ENCODE data around the gene ZIC5.

Gene ZIC5

GRCh38 chr13:99977912-99978798, 6.6 kb upstream of the ZIC5 start:
- DNase-seq (ENCODE audit: low read depth, low spot score), result no peak

DNA sequence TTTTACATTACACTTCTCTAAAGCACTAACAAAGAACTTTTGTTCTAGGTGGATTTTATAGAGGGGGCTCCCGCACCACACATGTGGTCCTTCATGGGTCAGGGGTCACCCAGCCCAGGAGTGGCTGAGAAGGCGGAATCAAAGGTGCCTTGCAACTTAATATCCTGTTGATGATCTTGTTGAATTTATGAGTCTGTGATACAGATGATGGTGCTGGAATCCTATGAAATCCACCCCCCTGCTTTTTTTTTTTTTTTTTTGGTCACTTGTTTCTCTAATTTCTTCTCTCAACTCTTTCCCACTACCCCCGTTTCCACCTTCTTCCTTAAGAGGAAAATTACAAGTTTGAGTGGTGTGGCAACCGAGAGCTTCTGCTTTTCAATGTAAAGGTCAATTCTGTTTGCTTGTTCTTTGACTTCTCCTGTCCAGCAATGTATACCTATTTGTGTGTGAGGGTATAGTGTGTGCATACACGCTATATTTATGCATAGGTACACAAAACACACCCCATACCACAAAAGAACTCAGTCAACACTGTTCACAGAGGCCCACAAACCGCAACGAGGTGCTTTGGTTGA, 5.9 kb upstream of the ZIC5 start:
- no peak for DNase-seq (ENCODE audit: low read depth, low spot score)
- H3K27ac ChIP-seq, result no peak overlapping the region

More at GRCh38 chr13:99977912-99978798, 6.6 kb upstream of the ZIC5 start:
- no peak overlapping the region for H3K27ac ChIP-seq

GRCh38 chr13:99976575-99976974, 5.0 kb upstream of the ZIC5 start:
- H3K27ac ChIP-seq, result no peak overlapping the region
- no peak for DNase-seq (ENCODE audit: low read depth, low spot score)

GRCh38 chr13:99975626-99976025, 4.1 kb upstream of the ZIC5 start:
- H3K27ac ChIP-seq, result no peak overlapping the region
- no peak for DNase-seq (ENCODE audit: low read depth, low spot score)

GRCh38 chr13:99974939-99975561, 3.5 kb upstream of the ZIC5 start:
- no peak for DNase-seq (ENCODE audit: low read depth, low spot score)
- H3K27ac ChIP-seq, result no peak overlapping the region

DNA sequence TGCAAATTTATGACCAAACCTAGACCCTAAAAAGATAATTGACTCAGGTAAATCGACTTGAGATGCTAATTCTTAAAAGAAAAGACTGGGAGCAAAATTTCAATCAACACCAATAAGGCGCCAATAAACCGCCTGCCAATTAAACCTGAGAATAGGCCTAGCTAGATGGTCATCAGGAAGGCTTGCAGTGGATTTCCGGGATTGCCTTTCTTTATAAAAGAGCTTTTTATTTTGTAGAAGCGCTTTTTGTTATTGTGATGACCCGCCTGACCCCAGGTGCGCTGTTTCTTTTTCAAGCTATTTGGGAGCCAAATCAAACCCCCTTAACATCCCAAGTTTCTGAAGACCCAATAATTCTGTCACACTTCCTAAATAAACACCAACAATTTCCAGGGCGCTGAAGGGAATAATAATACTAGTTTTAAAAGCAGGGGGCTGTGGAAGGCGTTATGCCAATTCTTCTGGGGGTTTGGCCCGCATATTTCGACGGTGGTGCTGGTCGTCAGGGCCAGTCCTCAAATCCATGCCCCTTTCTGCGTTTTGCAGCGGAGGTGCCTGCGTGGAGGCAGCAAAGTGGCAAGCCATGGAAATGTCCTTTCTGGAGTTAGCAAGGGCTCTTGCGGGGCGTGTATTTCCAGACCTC, 2.9 kb upstream of the ZIC5 start:
- no peak overlapping the region for H3K27ac ChIP-seq
- DNase-seq (ENCODE audit: low read depth, low spot score), result no peak

- no peak overlapping the region for H3K27ac ChIP-seq
- no peak for DNase-seq (ENCODE audit: low read depth, low spot score)
Observed at GRCh38 chr13:99973808-99974185, 2.2 kb upstream of the ZIC5 start.

DNA sequence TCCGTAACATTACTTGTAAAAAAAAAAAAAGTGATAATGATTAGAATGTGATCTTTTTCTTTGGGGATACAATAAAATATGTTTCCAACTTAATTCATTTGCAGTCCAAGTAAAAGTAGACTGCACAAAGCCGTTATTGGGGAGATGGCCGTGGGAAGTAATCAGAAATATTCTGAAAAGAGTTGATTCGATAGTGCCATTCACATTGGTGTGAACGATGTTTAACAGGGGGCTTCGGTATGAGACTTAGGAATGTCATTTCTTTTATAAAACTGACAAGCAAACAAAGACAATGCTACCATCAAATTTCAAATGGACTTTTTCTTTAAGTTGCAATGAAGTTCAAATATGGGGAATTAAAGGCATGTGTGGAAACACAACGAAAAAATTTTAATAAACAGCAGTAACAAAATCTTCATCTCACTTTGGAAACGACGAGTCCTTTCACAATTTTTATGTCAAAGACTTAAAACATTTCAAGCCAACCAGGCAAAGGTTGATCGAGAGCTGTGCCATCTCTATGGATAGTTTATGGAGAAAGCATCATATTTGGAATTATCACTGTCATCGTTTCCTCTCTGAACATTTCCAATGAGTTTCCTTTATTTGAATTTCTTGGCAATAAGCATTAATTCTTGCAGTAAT, 1.7 kb upstream of the ZIC5 start:
- no peak for DNase-seq (ENCODE audit: low read depth, low spot score)
- H3K27ac ChIP-seq, result no peak overlapping the region

GRCh38 chr13:99972190-99972731, 694 bp upstream of the ZIC5 start:
- H3K27ac ChIP-seq, result no peak overlapping the region
- no peak for DNase-seq (ENCODE audit: low read depth, low spot score)

- no peak overlapping the region for H3K27ac ChIP-seq
- DNase-seq (ENCODE audit: low read depth, low spot score), result no peak
Observed at GRCh38 chr13:99970651-99971575, 654 bp downstream of the ZIC5 start.

DNA sequence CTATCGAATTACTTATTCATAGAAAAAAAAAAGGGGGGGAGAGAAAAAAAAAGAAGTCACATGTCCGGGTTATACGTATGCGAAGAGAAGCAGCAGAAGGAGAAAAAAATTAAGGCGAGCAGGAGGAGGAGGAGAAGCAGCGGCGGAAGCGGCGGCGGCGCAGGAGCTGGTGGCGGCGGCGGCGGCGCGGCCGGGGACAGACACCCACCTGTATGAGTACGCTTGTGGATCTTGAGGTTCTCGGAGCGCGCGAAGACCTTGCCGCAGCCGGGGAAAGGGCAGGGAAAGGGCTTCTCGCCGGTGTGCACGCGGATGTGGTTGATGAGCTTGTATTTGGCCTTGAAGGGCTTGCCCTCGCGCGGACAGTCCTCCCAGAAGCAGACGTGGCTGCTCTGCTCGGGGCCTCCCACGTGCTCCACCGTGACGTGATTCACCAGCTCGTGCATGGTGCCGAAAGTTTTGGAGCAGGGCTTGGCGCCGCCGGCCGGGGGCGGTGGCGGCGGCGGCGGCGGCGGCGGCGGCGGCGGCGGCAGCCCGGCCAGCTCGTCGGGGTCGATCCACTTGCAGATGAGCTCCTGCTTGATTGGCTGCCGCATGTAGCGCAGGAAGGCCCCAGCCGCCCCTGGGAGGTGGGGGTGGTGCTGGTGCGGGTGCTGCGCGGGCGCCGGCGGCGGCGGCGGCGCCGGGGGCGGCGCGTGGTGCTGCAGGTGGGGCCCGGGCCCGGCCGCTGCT, 1.5 kb downstream of the ZIC5 start:
- no peak overlapping the region for H3K27ac ChIP-seq
- no peak for DNase-seq (ENCODE audit: low read depth, low spot score)

GRCh38 chr13:99969453-99969918, 2.1 kb downstream of the ZIC5 start:
- DNase-seq (ENCODE audit: low read depth, low spot score), result no peak

DNA sequence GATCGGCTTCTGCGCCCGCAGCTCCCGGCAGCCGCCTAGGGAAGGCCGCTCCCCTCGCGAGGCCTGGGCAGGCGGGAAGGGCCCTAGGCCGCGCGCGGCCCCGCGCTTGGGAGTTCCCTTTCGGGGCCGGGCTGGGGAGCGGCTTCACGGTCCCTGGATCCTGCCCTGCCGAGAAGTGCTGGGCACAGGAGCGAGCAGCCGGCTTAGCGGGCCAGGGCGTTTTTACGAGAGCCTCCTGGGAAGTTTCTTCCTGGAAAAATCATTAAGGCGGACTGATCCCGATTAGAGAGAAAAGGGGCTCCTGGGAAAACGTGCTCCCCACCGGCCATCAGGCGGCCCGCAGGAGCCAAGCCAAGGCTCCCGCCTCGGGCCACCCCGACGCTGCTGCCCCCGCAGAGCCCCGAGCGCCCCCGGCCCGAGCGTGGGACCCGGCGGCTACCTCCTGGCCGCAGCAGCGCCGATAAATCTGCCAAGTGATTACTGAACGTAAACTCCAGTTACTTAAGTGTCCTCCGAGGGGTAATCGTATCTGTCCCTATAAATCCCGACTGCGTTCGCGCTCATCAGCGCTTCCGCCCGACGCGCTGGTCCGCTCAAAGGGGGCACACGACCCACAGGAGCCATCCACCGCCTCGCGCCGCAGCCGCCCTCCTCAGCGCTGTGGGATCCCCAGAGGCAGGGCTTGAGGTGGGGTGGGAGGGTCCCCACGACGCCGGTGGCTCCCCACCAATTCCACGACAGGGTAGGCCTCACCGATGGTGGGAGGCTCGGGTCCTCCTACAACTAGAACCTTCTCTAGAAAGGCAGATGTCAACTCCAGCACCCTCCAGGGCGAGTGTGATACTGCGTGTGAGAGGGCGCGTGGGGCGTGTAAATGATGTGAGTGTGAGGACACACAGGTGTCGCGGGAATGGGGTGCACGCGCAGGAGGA, 2.8 kb downstream of the ZIC5 start:
- H3K27ac ChIP-seq, result no peak overlapping the region
- DNase-seq (ENCODE audit: low read depth, low spot score), result no peak

More at GRCh38 chr13:99969453-99969918, 2.1 kb downstream of the ZIC5 start:
- H3K27ac ChIP-seq, result no peak overlapping the region

DNA sequence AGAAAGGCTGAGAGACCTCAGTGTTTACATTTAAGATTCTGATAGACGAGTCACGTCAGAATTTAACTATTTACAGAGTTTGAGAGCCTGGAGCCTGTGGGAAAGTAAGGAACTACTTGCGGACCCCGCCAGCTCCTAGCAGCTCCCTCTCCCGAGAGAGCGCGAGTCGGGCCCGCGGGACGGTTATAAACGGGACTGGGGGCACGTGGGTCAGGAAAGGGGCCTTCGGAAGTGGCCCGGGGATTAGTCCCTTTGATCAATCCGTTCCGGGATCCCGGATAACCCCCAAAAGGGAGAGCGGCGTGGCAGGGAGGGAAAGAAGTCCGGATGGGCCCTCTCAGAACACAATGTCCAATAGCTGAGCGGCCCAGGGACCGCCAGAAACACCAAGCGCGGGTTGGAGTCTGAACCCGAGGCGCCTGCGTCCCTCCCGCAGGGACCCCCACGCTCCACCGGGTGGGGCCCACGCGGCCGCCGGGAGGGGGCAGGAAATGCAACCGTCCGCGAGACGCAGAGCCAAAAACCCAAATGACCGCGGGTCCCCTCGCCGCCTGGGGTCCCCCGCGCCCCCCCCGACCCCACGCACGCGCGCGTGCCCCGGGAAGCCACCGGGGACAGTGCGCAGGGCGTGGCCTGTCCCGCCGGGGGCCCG, 3.6 kb downstream of the ZIC5 start:
- no peak overlapping the region for H3K27ac ChIP-seq
- no peak for DNase-seq (ENCODE audit: low read depth, low spot score)

- H3K27ac ChIP-seq, result no peak overlapping the region
- DNase-seq (ENCODE audit: low read depth, low spot score), result no peak
Observed at GRCh38 chr13:99967498-99967868, 4.1 kb downstream of the ZIC5 start.

DNA sequence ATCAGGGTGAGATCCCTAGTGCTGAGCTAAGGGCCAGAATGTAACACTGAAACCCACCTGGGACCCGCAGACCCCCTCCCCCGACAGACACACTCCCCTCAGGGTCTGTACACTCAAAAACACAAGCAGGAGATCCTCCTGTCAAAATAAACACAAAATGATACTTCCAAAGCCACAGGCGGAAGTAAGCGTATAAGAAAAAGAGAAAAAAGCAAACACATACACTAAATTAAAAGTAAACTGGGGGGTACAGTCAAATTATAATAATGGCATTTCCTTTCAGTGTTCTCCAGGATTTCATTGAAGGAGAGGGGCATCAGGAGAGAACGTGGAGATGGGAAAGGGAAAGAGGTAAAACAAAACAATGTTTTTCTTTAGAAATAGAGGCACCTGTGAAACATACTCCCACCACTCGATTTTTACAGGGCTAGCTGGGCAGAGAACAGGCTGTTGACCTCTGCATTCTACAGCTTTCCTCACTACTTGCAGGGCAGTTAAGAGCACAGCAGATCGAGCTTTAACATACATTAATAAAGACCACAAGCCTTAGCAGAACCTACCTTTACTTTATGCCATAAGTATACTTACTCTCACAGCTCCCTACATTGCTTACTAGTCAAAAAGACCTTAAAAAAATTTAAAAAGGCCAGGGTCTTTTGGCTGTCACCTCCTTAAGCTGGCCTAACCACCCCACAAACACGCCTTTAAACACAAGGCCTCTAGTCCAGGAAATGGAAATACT, 5.3 kb downstream of the ZIC5 start:
- no peak for DNase-seq (ENCODE audit: low read depth, low spot score)
- H3K27ac ChIP-seq, result no peak overlapping the region
